Heart left ventricle (tissue), 13 donors: Measurements from ENCODE around the gene STARD7.

Source experiments
- CTCF ChIP-seq, 12 donors: fragments of 200-600 bp; sonication (generic) in 4 of 12; IDR thresholded peaks; one replicate each; pipeline versions ENCODE4 v1.5.0 to v1.8.0; 2018 to 2022; ENCODE audit warnings: antibody characterized with exemption in 12 of 12, mild to moderate bottlenecking in 5 of 12
- POLR2A ChIP-seq, 2 donors: fragments of 450-650 bp; IDR thresholded peaks; one replicate each; pipeline ENCODE4 v1.6.1; 2017; ENCODE audit warnings: antibody characterized with exemption in 2 of 2, mild to moderate bottlenecking in 2 of 2, moderate library complexity in 2 of 2
- donor health status: ischemic (EF 13 %, LVEDD 7.1; RV severe dilation, severe dysfunction).
- donor health status: DM: no; HTN: yes; CAD: no.
- donor health status: DM: no; HTN: no; CAD: no.
- donor health status: ischemic (EF 25% LVEDD 6.9; RV normal size, moderate dysfunction).
- donor health status: ischemic (EF 25% LVEDD 5.7; RV mildly dilated, moderate dysfunction).
- donor health status: ischemic (EF 35%, LVEDD 5.7; RV mildly dilated, moderate dysfunction).
- donor health status: nonischemic (EF 11% LVEDD 7.7; RV severe dilation, severe dysfunction).
- donor health status: DM: yes; HTN: yes; CAD: no.
- donor health status: PGD.
- donor health status: ischemic (EF 29% LVEDD 5.4; RV normal size, mild dysfunction).
- donor health status: nonischemic (EF 23%, LVEDD 6.1; RV moderate dilation, normal function).

- TF ChIP-seq POLR2A (IDR thresholded peaks at IDR 0.05) = no peak
- TF ChIP-seq CTCF (IDR thresholded peaks at IDR 0.05) = no peak
Observed at GRCh38 chr2:96247009-96247408, 38.4 kb upstream of the STARD7 start.
